Measurements from ENCODE around the gene ZFP36L2. TPM values are rescaled to one million over a fixed set of nuclear protein-coding genes. Genes with fewer than 3 reads are reported as not detected.

ZFP36L2 gene
- total RNA-seq, 1 donor from 2014 or later, result 5.7 TPM

DNA sequence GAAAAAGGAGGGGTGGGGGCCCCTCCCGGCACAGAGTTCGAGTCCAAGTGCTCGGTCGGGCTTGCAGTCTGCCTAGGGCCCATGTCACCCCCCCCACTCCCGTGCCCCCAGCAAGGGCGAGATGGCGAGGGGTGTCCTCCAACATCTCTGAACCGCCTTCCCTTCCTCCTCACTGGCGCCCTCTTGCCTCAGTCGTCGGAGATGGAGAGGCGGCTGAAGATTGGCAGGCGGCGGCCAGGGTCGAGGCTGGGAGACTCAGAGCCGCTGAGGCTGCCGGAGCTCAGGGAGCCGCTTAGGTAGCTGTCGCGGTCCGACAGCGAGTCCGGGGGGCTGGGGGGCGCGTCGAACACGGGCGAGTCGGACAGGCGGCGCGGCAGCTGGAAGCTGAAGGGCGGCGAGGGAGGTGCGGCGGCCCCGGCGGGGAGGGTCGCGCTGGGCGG is 2.3 kb downstream of the ZFP36L2 start:
- no peak for DNase-seq (ENCODE audit: low read depth, low spot score)

DNA sequence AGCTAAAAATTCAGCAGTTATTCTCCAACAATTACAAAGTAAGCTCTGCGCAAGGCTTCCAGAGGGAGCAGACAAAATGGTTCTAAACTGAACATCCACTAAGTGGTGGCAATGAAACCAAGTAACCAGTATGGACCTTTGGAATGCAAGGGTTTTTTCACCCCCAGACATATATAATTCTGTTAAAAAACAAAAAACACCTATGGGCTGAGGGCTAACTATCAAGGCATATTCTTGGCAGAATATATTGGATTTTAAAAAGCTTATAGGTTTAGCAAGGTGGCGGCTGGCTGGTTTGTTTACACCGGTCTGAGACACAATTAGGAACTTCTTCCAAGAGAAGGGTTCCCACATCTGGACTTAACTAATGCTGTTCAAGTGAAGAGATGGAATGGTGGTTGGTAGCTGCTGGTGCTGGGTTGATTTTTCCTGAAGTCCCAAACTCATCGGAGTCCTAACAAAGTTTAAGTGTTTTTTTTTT is 2.8 kb downstream of the ZFP36L2 start:
- DNase-seq (ENCODE audit: low read depth, low spot score), result no peak

GRCh38 chr2:43222475-43223309 is 3.7 kb downstream of the ZFP36L2 start:
- no peak for DNase-seq (ENCODE audit: low read depth, low spot score)

DNA sequence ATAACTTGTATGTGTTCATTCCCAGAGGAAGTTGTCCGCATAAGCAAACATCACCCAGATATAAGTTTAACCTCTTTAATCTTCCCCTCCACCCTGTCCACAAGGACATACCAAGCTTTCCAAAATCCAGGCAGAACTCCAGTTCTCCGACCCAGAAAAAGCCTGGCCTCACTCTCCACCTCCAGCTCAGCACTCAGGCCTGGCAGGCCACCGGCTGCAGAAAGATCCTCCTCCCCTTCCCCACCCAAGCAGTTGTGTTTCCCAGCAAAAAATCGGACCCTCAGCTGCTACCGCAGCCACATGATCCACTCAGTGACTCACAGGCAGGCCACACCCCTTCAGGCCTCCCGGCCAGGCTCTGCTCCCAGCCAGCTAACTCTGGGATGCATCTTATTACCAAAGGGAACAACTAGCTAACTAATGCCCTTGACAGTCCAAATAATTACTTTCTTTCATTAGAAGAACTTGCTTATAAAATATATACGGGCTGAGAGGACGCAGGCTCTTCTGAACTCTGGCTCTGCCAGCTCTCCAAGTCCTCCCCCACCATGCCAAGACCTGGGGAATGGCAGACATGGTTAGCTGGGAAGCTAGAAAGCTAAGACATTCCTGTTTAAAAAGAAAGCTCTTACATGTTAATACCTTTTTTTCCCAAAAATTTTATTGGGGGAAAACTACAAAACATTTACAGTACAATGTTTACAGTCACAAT is 4.5 kb downstream of the ZFP36L2 start:
- no peak for DNase-seq (ENCODE audit: low read depth, low spot score)

DNA sequence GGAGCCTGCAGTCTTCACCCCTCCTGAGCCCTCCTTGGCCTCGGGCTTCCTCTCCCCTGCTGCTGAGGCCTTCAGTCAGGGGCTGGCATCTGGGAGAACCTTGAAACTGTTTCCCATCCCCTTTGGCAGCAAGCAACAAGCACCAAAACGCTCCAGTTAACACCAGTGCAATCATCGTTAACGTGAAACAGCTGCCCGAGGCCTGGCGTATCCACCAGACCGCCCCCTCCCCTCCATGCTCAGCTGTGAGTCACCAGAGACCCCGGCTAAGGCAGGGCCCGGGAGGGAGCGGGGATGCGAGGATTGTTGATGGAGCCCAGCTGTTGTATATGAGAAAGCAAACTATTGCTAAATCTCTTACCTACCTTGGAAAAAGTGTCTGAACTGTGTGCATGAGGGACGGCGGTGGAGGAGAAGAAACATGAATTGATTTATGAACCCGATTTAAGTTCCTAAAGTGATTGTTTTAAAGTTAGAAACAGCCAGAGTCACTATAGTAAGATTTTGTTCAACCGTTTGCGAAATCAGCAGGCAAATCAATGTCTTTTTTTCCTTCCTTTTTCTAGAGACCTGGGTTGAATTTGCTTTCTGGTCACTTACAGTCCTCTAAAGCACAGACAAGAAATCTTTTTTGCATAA is 5.2 kb downstream of the ZFP36L2 start:
- no peak for DNase-seq (ENCODE audit: low read depth, low spot score)

GRCh38 chr2:43220760-43221123 is 5.7 kb downstream of the ZFP36L2 start:
- no peak for DNase-seq (ENCODE audit: low read depth, low spot score)

- no peak for DNase-seq (ENCODE audit: low read depth, low spot score)
These were observed 6.1 kb downstream of the ZFP36L2 start for GRCh38 chr2:43220229-43220751.

DNA sequence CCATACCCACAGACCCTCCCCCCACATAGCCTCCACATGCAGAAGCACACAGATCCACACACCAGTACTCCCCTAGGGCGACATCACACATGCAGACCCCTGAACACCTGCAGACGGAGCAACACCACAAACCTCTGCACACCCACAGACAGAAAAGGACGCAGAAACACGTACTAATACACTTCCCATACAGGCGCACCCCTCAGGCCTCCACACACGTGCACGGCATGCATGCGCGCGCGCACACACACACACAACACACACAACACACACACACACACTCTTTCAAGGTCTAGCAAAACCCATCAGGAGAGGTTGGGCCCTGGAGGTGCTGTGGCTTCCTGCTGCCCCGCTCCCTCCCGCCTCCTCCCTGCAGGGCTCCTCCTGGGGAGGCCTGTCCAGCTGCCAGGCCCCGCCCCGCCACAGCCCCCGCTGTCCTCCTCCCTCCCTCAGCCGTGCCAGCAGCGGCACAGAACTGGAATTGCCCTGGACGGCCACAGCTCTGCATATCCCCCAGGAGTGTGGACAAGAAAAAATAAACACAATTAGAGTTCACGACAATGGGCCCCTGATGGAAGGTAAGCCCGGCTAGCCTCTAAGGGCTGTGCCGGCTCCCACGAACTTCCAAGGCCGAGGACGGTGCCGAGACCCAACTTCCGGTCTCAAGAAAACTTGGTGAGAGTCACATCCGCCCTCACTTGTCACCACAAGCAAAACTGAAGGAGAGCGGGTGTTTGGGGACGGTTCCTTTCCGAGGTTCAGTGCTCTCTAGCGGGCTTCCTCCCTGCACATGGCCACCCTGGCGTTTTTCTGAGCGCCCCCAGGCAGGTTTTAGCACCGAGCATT is 6.8 kb downstream of the ZFP36L2 start:
- no peak for DNase-seq (ENCODE audit: low read depth, low spot score)

- no peak for DNase-seq (ENCODE audit: low read depth, low spot score)
These were observed 7.6 kb downstream of the ZFP36L2 start for GRCh38 chr2:43218702-43219382.

- DNase-seq (ENCODE audit: low read depth, low spot score), result no peak
These were observed 8.2 kb downstream of the ZFP36L2 start for GRCh38 chr2:43218155-43218701.

DNA sequence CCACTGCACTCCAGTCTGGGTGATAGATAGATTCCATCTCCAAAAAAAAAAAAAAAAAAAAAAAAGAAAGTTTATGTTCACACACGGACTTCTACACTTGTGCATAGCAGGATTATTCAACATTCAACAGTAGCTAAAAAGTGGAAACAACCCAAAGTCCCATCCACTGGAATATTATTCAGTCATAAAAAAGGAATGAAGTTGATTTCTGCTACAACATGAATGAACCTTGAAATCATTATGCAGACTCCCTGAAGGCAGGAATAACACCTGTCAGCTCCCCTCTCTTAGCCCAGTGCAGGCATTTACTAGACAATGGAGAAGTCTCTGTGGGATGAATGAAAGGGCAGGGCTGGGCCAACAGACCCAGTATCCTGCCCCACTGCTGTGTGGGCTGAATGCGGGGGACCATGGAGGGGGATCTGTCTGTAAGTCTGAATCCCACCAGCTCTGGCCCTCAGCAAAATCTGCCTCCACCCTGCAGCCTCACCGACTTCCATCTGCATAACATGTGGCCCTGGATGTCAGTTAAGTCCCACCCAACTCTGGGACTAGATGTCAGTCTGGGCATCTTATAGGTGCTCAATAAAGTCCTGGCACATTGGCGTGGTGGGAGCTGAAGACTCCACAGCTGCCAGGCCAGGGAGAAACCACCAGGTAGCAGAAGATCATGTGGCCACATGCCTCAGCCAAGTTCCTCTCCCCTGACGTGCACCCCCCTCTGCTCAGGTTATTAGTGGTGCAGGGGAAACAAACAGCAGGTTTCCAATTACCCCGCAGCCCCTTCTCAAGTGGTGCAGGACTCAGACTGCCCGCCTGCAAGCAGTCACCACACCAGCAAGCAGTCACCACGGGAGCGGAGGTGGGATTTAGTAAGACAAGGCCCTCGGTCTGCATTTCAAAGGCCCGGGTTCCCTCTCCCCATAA is 8.9 kb downstream of the ZFP36L2 start:
- no peak for DNase-seq (ENCODE audit: low read depth, low spot score)

GRCh38 chr2:43216629-43217028 is 9.8 kb downstream of the ZFP36L2 start:
- no peak for DNase-seq (ENCODE audit: low read depth, low spot score)

DNA sequence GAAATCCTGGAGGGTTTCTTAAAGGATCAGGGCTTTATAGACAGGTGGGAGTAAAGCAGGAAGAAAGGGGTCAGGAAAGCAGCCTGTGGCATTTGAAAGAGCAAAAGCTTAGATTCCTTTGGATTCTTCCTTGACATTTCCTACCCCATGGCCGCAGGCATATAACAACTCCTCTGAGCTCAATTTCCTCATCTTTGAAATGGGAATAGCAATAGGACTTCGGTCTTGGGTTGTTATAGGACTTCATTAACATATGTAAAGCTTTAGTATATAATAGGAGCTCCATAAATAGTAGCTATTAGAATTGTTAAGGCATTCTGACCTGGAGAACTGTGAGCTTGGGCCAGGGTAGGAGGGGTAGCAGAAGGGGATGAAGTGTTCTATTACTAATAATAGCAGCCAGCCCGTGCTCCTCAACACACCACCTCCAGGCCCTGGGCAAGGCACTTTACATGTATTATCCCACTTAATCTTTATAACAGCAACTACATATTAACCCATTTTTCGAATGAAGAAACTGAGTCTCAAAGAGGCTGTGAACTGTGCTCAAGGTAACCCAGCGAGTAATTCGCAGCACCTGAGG is 10.6 kb downstream of the ZFP36L2 start:
- no peak for DNase-seq (ENCODE audit: low read depth, low spot score)

GRCh38 chr2:43214253-43214652 is 12.2 kb downstream of the ZFP36L2 start:
- DNase-seq (ENCODE audit: low read depth, low spot score), result no peak

DNA sequence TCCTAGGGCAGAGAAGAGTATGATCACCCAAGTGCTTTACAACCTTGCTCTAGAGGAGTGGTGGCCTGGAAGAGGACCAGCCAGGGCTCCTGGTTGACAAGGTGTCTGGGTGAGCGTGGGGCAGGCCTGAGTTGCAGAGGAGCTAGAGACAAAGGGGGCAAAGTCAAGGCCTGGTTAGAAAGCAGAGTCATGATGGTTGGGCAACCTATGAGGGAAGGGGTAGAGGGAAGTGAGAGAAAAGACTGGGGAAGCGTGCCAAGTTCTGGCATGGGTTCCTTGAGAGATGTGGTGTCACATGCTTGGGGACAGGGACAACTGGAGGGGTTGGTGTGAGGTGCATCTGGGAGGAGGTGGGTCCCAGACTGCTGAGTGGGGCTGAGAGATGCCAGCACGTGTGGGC is 13.5 kb downstream of the ZFP36L2 start:
- DNase-seq (ENCODE audit: low read depth, low spot score), result no peak

DNA sequence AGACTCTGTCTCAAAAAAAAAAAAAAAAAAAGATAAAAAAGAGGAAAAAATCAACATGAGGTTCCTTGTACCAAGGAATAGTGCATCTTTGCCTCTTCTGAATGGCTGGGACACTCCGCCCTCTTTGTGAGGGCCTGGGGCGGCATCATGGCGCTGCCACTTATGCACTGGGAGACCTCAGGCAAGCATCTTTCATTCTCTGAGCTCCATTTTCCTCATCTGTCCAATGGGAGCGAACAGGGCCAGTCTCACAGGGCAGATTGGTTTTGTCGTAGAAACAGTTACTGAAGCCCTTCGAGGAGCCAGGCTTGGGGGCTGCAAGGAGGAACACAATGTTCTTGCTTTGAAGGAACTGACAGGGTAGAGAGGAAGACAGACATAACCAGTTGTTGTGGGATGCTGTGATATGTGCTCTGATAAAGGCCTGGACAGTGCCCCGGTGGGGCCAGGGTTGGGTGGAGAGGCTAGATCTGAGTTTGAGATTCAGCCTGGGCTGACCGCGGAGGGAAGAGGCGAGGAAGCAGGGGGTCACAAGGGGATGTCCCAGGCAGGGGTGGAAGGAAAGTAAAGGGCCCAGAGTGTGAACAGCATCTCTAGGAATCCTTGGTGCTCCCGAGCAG is 14.1 kb downstream of the ZFP36L2 start:
- no peak for DNase-seq (ENCODE audit: low read depth, low spot score)

DNA sequence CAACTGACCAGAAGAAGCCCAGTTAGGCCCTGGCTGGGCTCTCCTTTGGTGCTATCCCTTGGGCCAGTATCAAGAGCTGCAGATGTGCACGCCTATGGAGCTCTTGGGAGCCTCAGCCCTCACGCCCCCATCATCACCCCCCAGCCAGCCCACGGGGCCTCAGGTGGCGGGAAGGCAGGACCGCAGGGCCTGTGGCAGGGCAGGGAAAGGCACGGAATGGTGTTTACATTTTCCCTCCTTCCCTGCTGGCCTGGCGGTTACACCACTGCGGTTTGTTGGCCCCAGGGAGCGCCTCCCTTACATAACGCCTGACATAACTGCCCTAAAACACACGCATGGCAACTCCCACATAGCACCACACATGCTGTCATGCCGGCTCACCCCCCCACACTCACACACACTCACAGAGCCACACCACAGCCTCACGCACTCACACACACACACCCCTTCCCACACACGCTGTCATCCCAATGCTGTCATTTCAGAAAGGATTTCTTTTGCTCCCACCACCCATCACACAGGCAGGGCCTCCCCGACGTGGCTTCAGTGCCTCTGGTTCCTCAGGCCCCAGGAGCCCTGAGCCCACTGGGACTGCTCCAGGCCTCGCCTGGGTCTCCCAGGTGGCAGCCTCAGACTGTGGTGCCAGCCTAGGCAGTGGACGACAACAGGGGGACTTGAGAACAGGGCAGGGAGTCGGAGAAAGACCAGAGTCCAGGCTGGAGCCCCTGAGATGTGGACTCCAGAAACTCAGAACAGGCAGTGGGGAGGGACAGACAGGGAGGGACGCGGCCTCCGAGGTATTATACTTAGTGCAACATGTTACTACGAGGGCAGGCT is 15.7 kb downstream of the ZFP36L2 start:
- DNase-seq (ENCODE audit: low read depth, low spot score), result no peak
